ENCODE measurements around the gene MARVELD1. TPM values are rescaled to one million over a fixed set of nuclear protein-coding genes. Genes with fewer than 3 reads are reported as not detected.
A peak's percentile ranks its signal among the peaks of the same experiment; 100 is the strongest.

The MARVELD1 gene
- total and polyA plus RNA-seq, 2 of the 8 experiments (the other 6 are each of a cell fraction or from before 2014, with no cell fraction given) = 28.1 to 37.3 TPM

DNA sequence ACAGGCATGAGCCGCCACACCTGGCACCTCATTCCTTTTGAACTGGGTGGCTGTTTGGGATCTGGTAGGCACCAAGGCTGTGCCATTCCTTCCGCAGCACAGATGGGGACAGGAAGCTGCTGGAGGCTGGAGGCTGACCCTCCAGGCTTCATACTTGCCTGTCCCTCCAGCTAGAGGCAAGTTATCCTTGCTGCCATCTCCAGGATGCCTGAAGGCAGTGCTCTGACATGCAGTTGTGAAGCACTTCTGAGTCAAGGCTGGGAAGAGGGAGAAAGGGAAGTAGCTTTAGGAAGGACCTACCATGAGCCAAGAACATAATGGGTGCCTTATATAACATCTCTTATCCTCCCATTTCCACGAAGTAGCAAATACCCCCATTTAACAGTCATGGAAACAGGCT lies 9.5 kb downstream of the MARVELD1 start (continued):
- TF ChIP-seq CTCF (IDR thresholded peaks at IDR 0.05; ENCODE audit: control extremely low read depth in 1 of 3, insufficient read depth in 1 of 3, low read depth in 1 of 3, low read length in 3 of 3) = peak in 1 of 3 experiments; percentile 25; a peak in 1 of 4 replicates
- no peak for TF ChIP-seq SP4 (IDR thresholded peaks at IDR 0.05; ENCODE audit: low read length)
- no peak for TF ChIP-seq CEBPB (IDR thresholded peaks at IDR 0.05; ENCODE audit: low read depth, low read length)
- TF ChIP-seq ZNF274 (IDR thresholded peaks at IDR 0.05; ENCODE audit: borderline replicate concordance, extremely low read depth, low read length) = no peak
- TF ChIP-seq EP300 (IDR thresholded peaks at IDR 0.05; ENCODE audit: borderline replicate concordance in 1 of 2, low read depth in 2 of 2, low read length in 2 of 2) = no peak
- TF ChIP-seq GTF2F1 (IDR thresholded peaks at IDR 0.05; ENCODE audit: borderline replicate concordance, low read depth, low read length) = no peak
- TF ChIP-seq SUZ12 (IDR thresholded peaks at IDR 0.05; ENCODE audit: low read length) = no peak
